Liver (tissue), 9 donors: Measurements from ENCODE around the gene PFKP. TPM values are rescaled to one million over a fixed set of nuclear protein-coding genes. Genes with fewer than 3 reads are reported as not detected.

Source experiments
- DNase-seq: peaks from one replicate; pipeline ENCODE4 v3.0.0-alpha.2; 2017; ENCODE audit warnings: low spot score
- H3K27ac ChIP-seq, 2 donors: one replicate each; pipeline ENCODE4 v1.7.0; 2013; ENCODE audit warnings: inconsistent platforms in 2 of 2, low read length in 2 of 2, control low read depth in 1 of 2, low read depth in 1 of 2, mild to moderate bottlenecking in 1 of 2
- H3K27me3 ChIP-seq, 4 donors: one replicate each; pipeline versions ENCODE4 v1.6.1 to v1.7.0; 2013; ENCODE audit warnings: low read length in 3 of 4, inconsistent platforms in 1 of 4, mild to moderate bottlenecking in 1 of 4, moderate library complexity in 1 of 4; ENCODE audit not compliant: control insufficient read depth in 4 of 4, insufficient read depth in 4 of 4
- H3K36me3 ChIP-seq, 4 donors: one replicate each; pipeline versions ENCODE4 v1.6.1 to v1.7.0; 2013; ENCODE audit warnings: low read length in 3 of 4, mild to moderate bottlenecking in 3 of 4, low read depth in 1 of 4, moderate library complexity in 1 of 4; ENCODE audit not compliant: control insufficient read depth in 4 of 4, insufficient read depth in 3 of 4
- H3K4me1 ChIP-seq, 4 donors: one replicate each; pipeline versions ENCODE4 v1.6.1 to v1.7.0; 2013; ENCODE audit warnings: low read length in 3 of 4, mild to moderate bottlenecking in 3 of 4, moderate library complexity in 1 of 4; ENCODE audit not compliant: control insufficient read depth in 4 of 4, insufficient read depth in 4 of 4
- H3K4me3 ChIP-seq, 3 donors: one replicate each; pipeline versions ENCODE4 v1.6.1 to v1.7.0; 2013; ENCODE audit warnings: low read length in 3 of 3, control low read depth in 1 of 3, low read depth in 1 of 3, mild to moderate bottlenecking in 1 of 3
- H3K9ac ChIP-seq, 2 donors: one replicate each; pipeline ENCODE4 v1.7.0; 2013; ENCODE audit warnings: low read length in 2 of 2, mild to moderate bottlenecking in 2 of 2, moderate library complexity in 2 of 2, control low read depth in 1 of 2, low read depth in 1 of 2
- H3K9me3 ChIP-seq, 4 donors: one replicate each; pipeline versions ENCODE4 v1.6.1 to v1.7.0; 2013; ENCODE audit warnings: low read length in 3 of 4; ENCODE audit not compliant: control insufficient read depth in 4 of 4
- EGR1 ChIP-seq, 2 donors: IDR thresholded peaks; 2 replicates each; pipeline ENCODE4 v1.6.1; 2016 to 2018; ENCODE audit warnings: antibody characterized with exemption in 2 of 2, low read depth in 2 of 2
- FOXA1 ChIP-seq: IDR thresholded peaks from 2 replicates; pipeline ENCODE4 v1.6.1; 2016; ENCODE audit warnings: antibody characterized with exemption
- FOXA2 ChIP-seq: IDR thresholded peaks from 2 replicates; pipeline ENCODE4 v1.6.1; 2016; ENCODE audit warnings: antibody characterized with exemption
- GABPA ChIP-seq, 2 donors: IDR thresholded peaks in 1 of 2; conservative IDR thresholded peaks in 1 of 2; 2 replicates each; pipeline ENCODE4 v1.6.1; 2016; ENCODE audit warnings: antibody characterized with exemption in 2 of 2, mild to moderate bottlenecking in 1 of 2, moderate library complexity in 1 of 2
- HNF4A ChIP-seq, 2 donors: conservative IDR thresholded peaks; 2 replicates each; pipeline ENCODE4 v1.6.1; 2016; ENCODE audit warnings: antibody characterized with exemption in 2 of 2, mild to moderate bottlenecking in 2 of 2
- HNF4G ChIP-seq: IDR thresholded peaks from 2 replicates; pipeline ENCODE4 v1.6.1; 2016; ENCODE audit warnings: antibody characterized with exemption
- JUND ChIP-seq, 2 donors: IDR thresholded peaks; 2 replicates each; pipeline ENCODE4 v1.6.1; 2016; ENCODE audit warnings: antibody characterized with exemption in 2 of 2
- NR2F2 ChIP-seq: IDR thresholded peaks from 2 replicates; pipeline ENCODE4 v1.6.1; 2016; ENCODE audit warnings: antibody characterized with exemption
- RXRA ChIP-seq, 2 donors: IDR thresholded peaks; 2 replicates each; pipeline ENCODE4 v1.6.1; 2017 to 2018; ENCODE audit warnings: antibody characterized with exemption in 2 of 2, mild to moderate bottlenecking in 1 of 2
- SP1 ChIP-seq: IDR thresholded peaks from 2 replicates; pipeline ENCODE4 v1.6.1; 2018; ENCODE audit warnings: antibody characterized with exemption, mild to moderate bottlenecking
- TAF1 ChIP-seq: conservative IDR thresholded peaks from 2 replicates; pipeline ENCODE4 v1.6.1; 2016; ENCODE audit warnings: antibody characterized with exemption, mild to moderate bottlenecking
- WGBS: extraction: QIAGEN DNeasy Blood & Tissue Kit; methylation state at CpG from one replicate; pipeline ENCODE4 v1.1.7; 2013; 5-methylcytosine and 5-hydroxymethylcytosine counted together
- polyA plus RNA-seq, 2 donors: library from polyadenylated mRNA; stranded (reverse) in 1 of 2; unstranded in 1 of 2; fragments of 200-250 nt in 1 of 2; fragments of >200 nt in 1 of 2; fragmentation: Nextera tagmentation in 1 of 2; extraction: Ambion mirVana in 1 of 2; gene quantifications; one replicate each; pipeline versions ENCODE4 v1.2.1 to v1.2.3, GENCODE V29; 2013 to 2015
- total RNA-seq, 2 donors: library from RNA; depleted of rRNA; stranded (reverse); fragments of >200 nt; gene quantifications; one replicate each; pipeline ENCODE4 v1.2.3, GENCODE V29; 2014
- TF ChIP-seq, protein P1 (sequence below): fragments of 150-350 bp; IDR thresholded peaks from 2 replicates; pipeline ENCODE4 v1.5.1; 2017; ENCODE audit warnings: improper control_type of control experiment, low read depth, low read length; ENCODE audit not compliant: missing input control
- TF ChIP-seq, protein P2 (sequence below): IDR thresholded peaks from 2 replicates; pipeline ENCODE4 v1.6.1; 2016; ENCODE audit warnings: antibody characterized with exemption
- TF ChIP-seq, protein P3 (sequence below): IDR thresholded peaks from 2 replicates; pipeline ENCODE4 v1.6.1; 2016; ENCODE audit warnings: antibody characterized with exemption
- TF ChIP-seq, protein P4 (sequence below): IDR thresholded peaks from 2 replicates; pipeline ENCODE4 v1.6.1; 2016; ENCODE audit warnings: antibody characterized with exemption, mild to moderate bottlenecking
- donor health status: healthy.
- donor health status: healthy.
- donor health status: healthy.
- donor health status: healthy.
- donor health status: healthy.

PFKP gene
- total and polyA plus RNA-seq, 4 donors = 1.1 to 5.0 (median 2.8) TPM

DNA sequence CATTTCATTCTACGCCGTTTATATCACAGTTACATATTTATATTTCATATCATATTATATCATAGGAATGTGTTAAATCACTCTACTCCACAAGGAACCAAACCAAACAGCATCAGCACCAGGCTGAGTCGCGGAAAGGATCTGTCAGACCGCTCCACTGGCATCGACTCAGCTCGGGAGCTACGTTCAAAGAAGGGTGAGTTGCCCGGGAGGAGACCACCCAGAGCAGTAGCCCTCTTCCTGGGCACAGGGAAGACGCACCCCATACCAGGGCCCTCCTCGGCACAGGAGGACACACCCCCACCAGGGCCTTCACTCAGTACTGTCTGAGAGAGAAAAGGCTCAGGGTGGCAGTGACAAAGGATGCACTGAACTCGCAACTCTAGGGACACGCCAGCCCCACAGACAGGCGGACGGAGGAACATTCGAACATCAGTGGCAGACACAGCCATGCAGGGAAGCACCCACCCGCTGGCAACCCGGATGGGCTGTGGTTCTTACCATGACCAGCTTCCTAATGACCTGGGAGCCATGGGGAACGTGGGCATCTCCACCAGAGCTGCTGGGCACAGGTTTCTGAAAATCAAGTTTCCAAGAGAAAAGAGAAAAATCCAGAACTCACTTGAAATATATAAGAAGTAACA is 76.6 kb downstream of the PFKP start:
- 98% methylated on average over 19 of the region's 19 CpGs for WGBS
- TF ChIP-seq, protein P1, sequence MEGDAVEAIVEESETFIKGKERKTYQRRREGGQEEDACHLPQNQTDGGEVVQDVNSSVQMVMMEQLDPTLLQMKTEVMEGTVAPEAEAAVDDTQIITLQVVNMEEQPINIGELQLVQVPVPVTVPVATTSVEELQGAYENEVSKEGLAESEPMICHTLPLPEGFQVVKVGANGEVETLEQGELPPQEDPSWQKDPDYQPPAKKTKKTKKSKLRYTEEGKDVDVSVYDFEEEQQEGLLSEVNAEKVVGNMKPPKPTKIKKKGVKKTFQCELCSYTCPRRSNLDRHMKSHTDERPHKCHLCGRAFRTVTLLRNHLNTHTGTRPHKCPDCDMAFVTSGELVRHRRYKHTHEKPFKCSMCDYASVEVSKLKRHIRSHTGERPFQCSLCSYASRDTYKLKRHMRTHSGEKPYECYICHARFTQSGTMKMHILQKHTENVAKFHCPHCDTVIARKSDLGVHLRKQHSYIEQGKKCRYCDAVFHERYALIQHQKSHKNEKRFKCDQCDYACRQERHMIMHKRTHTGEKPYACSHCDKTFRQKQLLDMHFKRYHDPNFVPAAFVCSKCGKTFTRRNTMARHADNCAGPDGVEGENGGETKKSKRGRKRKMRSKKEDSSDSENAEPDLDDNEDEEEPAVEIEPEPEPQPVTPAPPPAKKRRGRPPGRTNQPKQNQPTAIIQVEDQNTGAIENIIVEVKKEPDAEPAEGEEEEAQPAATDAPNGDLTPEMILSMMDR = no peak
- no peak for TF ChIP-seq NR2F2
- no peak for TF ChIP-seq FOXA1
- no peak for TF ChIP-seq HNF4G
- TF ChIP-seq TAF1 = no peak
- TF ChIP-seq, protein P2, sequence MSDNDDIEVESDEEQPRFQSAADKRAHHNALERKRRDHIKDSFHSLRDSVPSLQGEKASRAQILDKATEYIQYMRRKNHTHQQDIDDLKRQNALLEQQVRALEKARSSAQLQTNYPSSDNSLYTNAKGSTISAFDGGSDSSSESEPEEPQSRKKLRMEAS = no peak
- no peak for TF ChIP-seq JUND (IDR thresholded peaks at IDR 0.05)
- TF ChIP-seq FOXA2 = no peak

DNA sequence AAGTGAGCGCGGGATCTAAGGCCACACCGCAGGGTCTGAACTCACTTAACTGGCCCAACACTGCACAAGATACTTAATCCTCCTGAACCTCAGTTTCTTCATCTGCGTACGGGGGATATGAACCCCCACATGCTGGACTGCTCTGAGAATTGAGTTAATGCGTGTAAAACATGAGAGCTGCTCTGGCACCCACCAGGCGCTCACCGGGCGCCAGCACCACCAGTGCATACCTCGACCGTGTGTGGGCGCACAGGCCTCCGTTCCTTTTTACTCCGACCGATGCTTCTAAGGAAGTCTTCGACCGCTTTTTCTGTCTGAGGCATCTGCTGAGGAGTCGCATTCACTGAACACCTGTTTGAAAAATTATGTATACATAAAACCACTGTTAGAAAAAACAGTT is 78.0 kb downstream of the PFKP start:
- no peaks in the 10 kb centered on the region for H3K27me3 ChIP-seq
- WGBS = 98% methylated on average over 18 of the region's 18 CpGs
- H3K9me3 ChIP-seq = no peaks in the 10 kb centered on the region
- peaks cover 15 to 85% (median 69%) of the 10 kb centered on the region in 4 donors for H3K36me3 ChIP-seq
- H3K27ac ChIP-seq = no peak overlapping the region
- no peak for TF ChIP-seq SP1
- TF ChIP-seq, protein P2 = no peak
- no peak for TF ChIP-seq JUND (IDR thresholded peaks at IDR 0.05)
- TF ChIP-seq GABPA (IDR thresholded peaks at IDR 0.05 in 1 of 2, conservative IDR thresholded peaks at IDR 0.05 in 1 of 2) = no peak
- TF ChIP-seq, protein P3, sequence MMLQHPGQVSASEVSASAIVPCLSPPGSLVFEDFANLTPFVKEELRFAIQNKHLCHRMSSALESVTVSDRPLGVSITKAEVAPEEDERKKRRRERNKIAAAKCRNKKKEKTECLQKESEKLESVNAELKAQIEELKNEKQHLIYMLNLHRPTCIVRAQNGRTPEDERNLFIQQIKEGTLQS = no peak
- no peak overlapping the region for H3K9ac ChIP-seq
- H3K4me3 ChIP-seq = no peak overlapping the region
- H3K4me1 ChIP-seq = no peaks in the 10 kb centered on the region
- DNase-seq = no peak

More for the DNA sequence above, 76.6 kb downstream of the PFKP start:
- Histone ChIP-seq H3K4me1 (no peaks in the 10 kb centered on the region), H3K36me3 (peaks cover 13 to 86% (median 72%) of the 10 kb centered on the region in 4 donors), H3K4me3 (no peak overlapping the region), H3K27me3 (no peaks in the 10 kb centered on the region), H3K27ac (no peak overlapping the region), H3K9ac (no peak overlapping the region), H3K9me3 (no peaks in the 10 kb centered on the region)
- no peak for DNase-seq

DNA sequence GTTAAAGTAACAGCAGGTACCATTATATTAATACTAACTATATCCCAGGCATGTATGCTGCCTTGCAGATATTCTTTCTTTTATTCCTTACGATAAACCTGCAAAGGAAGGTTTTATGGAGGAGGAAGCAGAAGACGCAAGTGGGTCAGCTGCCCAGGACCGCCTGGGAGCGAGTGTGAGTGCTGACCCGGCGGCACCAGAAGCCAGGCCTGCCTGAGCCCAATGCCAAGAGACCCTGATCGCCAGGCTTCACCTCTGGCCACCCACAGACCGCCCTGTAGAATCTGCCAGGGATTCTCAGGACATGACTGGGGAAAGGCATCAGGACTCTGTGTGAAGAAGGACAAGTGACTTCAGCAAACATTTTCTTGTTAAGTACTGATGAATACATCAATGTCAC is 78.9 kb downstream of the PFKP start:
- Histone ChIP-seq H3K4me1 (no peaks in the 10 kb centered on the region), H3K9me3 (no peaks in the 10 kb centered on the region), H3K27me3 (no peaks in the 10 kb centered on the region), H3K27ac (no peak overlapping the region), H3K36me3 (peaks cover 18 to 90% (median 72%) of the 10 kb centered on the region in 4 donors), H3K4me3 (no peak overlapping the region), H3K9ac (no peak overlapping the region)
- 96% methylated on average over 8 of the region's 8 CpGs for WGBS
- TF ChIP-seq, protein P2 = no peak
- TF ChIP-seq EGR1 (IDR thresholded peaks at IDR 0.05; ENCODE audit: low read depth in 2 of 2) (no peak), JUND (IDR thresholded peaks at IDR 0.05) (no peak), NR2F2 (no peak), HNF4G (no peak), HNF4A (conservative IDR thresholded peaks at IDR 0.05) (no peak), GABPA (IDR thresholded peaks at IDR 0.05 in 1 of 2, conservative IDR thresholded peaks at IDR 0.05 in 1 of 2) (no peak), TAF1 (no peak), RXRA (IDR thresholded peaks at IDR 0.05) (no peak)
- TF ChIP-seq, protein P4, sequence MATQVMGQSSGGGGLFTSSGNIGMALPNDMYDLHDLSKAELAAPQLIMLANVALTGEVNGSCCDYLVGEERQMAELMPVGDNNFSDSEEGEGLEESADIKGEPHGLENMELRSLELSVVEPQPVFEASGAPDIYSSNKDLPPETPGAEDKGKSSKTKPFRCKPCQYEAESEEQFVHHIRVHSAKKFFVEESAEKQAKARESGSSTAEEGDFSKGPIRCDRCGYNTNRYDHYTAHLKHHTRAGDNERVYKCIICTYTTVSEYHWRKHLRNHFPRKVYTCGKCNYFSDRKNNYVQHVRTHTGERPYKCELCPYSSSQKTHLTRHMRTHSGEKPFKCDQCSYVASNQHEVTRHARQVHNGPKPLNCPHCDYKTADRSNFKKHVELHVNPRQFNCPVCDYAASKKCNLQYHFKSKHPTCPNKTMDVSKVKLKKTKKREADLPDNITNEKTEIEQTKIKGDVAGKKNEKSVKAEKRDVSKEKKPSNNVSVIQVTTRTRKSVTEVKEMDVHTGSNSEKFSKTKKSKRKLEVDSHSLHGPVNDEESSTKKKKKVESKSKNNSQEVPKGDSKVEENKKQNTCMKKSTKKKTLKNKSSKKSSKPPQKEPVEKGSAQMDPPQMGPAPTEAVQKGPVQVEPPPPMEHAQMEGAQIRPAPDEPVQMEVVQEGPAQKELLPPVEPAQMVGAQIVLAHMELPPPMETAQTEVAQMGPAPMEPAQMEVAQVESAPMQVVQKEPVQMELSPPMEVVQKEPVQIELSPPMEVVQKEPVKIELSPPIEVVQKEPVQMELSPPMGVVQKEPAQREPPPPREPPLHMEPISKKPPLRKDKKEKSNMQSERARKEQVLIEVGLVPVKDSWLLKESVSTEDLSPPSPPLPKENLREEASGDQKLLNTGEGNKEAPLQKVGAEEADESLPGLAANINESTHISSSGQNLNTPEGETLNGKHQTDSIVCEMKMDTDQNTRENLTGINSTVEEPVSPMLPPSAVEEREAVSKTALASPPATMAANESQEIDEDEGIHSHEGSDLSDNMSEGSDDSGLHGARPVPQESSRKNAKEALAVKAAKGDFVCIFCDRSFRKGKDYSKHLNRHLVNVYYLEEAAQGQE = no peak
- DNase-seq = no peak
